Measurements from ENCODE around the gene SIK2. TPM values are rescaled to one million over a fixed set of nuclear protein-coding genes. Genes with fewer than 3 reads are reported as not detected.

Gene SIK2
- total and polyA plus RNA-seq, 10 donors = 1.7 to 23.8 (median 14.9) TPM

- WGBS, 5 donors = 76 to 92% (median 86%) methylated on average over 5 of the region's 5 CpGs
Observed at GRCh38 chr11:111557425-111558111, 44.7 kb upstream of the SIK2 start.

GRCh38 chr11:111559800-111560464 lies 42.3 kb upstream of the SIK2 start:
- no peak for DNase-seq
- H3K9me3 ChIP-seq = peaks cover 0 to 19% (median 9%) of the 10 kb centered on the region in 8 donors
- intact Hi-C loops (cut with DNase I; ENCODE audit: low total_unique reads) = no loop called here
- peaks cover 0 to 33% (median 2%) of the 10 kb centered on the region in 6 donors for H3K36me3 ChIP-seq
- H3K4me1 ChIP-seq = peaks cover 0 to 5% (median 2%) of the 10 kb centered on the region in 6 donors
- TF ChIP-seq POLR2A (IDR thresholded peaks at IDR 0.05) = no peak
- TF ChIP-seq POLR2AphosphoS5 (IDR thresholded peaks at IDR 0.05) = no peak
- no peak for TF ChIP-seq CTCF (IDR thresholded peaks at IDR 0.05 in 8 of 11, conservative IDR thresholded peaks at IDR 0.05 in 3 of 11)
- no peak overlapping the region for H3K27ac ChIP-seq
- H3K4me3 ChIP-seq = no peak overlapping the region
- H3K27me3 ChIP-seq (replicated peaks in 1 of 7) = no peaks in the 10 kb centered on the region
- 73 to 79% (median 74%) methylated on average over 11 of the region's 11 CpGs for WGBS, 5 donors

More at GRCh38 chr11:111557425-111558111, 44.7 kb upstream of the SIK2 start:
- H3K9me3 ChIP-seq = peaks cover 0 to 19% (median 9%) of the 10 kb centered on the region in 8 donors
- intact Hi-C loops (cut with DNase I; ENCODE audit: low total_unique reads) = no loop called here
- no peak overlapping the region for H3K4me3 ChIP-seq
- TF ChIP-seq CTCF (IDR thresholded peaks at IDR 0.05 in 8 of 11, conservative IDR thresholded peaks at IDR 0.05 in 3 of 11) (no peak), POLR2A (IDR thresholded peaks at IDR 0.05) (no peak), POLR2AphosphoS5 (IDR thresholded peaks at IDR 0.05) (no peak)
- H3K36me3 ChIP-seq = peaks cover 0 to 33% (median 2%) of the 10 kb centered on the region in 6 donors
- DNase-seq = no peak
- no peak overlapping the region for H3K27ac ChIP-seq
- no peaks in the 10 kb centered on the region for H3K27me3 ChIP-seq (replicated peaks in 1 of 7)
- peaks cover 0 to 5% (median 0%) of the 10 kb centered on the region in 6 donors for H3K4me1 ChIP-seq

GRCh38 chr11:111560800-111561199 lies 41.4 kb upstream of the SIK2 start:
- H3K4me3 ChIP-seq = no peak overlapping the region
- H3K36me3 ChIP-seq = peaks cover 0 to 25% (median 2%) of the 10 kb centered on the region in 6 donors
- peaks cover 0 to 12% (median 6%) of the 10 kb centered on the region in 8 donors for H3K9me3 ChIP-seq
- no peak for TF ChIP-seq CTCF (IDR thresholded peaks at IDR 0.05 in 8 of 11, conservative IDR thresholded peaks at IDR 0.05 in 3 of 11)
- no peak for TF ChIP-seq POLR2A (IDR thresholded peaks at IDR 0.05)
- no peak for TF ChIP-seq POLR2AphosphoS5 (IDR thresholded peaks at IDR 0.05)
- intact Hi-C loops (cut with DNase I; ENCODE audit: low total_unique reads) = no loop called here
- no peaks in the 10 kb centered on the region for H3K27me3 ChIP-seq (replicated peaks in 1 of 7)
- no peak overlapping the region for H3K27ac ChIP-seq
- DNase-seq = no peak
- peaks cover 0 to 12% (median 3%) of the 10 kb centered on the region in 6 donors for H3K4me1 ChIP-seq
- 77 to 85% (median 80%) methylated on average over 3 of the region's 3 CpGs for WGBS, 5 donors

- no peak for DNase-seq
- intact Hi-C loops (cut with DNase I; ENCODE audit: low total_unique reads) = no loop called here
- H3K4me1 ChIP-seq = peaks cover 0 to 12% (median 5%) of the 10 kb centered on the region in 6 donors
- H3K4me3 ChIP-seq = no peak overlapping the region
- no peaks in the 10 kb centered on the region for H3K27me3 ChIP-seq (replicated peaks in 1 of 7)
- peaks cover 0 to 19% (median 0%) of the 10 kb centered on the region in 6 donors for H3K36me3 ChIP-seq
- TF ChIP-seq POLR2AphosphoS5 (IDR thresholded peaks at IDR 0.05) (no peak), CTCF (IDR thresholded peaks at IDR 0.05 in 8 of 11, conservative IDR thresholded peaks at IDR 0.05 in 3 of 11) (no peak), POLR2A (IDR thresholded peaks at IDR 0.05) (no peak)
- no peak overlapping the region for H3K27ac ChIP-seq
- H3K9me3 ChIP-seq = peaks cover 0 to 7% (median 1%) of the 10 kb centered on the region in 8 donors
- 83 to 92% (median 87%) methylated on average over 3 of the region's 3 CpGs for WGBS, 5 donors
Observed at GRCh38 chr11:111561306-111561705, 40.9 kb upstream of the SIK2 start.

All from spleen (tissue), 11 donors.